Measurements from ENCODE around the gene D2HGDH.

D2HGDH gene

GRCh38 chr2:241811952-241812729 is 77.7 kb downstream of the D2HGDH start:
- TF ChIP-seq CTCF (IDR thresholded peaks at IDR 0.05; ENCODE audit: insufficient read depth, missing control alignments), result no peak
- FAIRE-seq, result no peak
- DNase-seq (ENCODE audit: insufficient read length, low spot score), result no peak

- DNase-seq (ENCODE audit: insufficient read length, low spot score), result no peak
- no peak for TF ChIP-seq CTCF (IDR thresholded peaks at IDR 0.05; ENCODE audit: insufficient read depth, missing control alignments)
- FAIRE-seq, result no peak
Observed at GRCh38 chr2:241812730-241813643, 78.6 kb downstream of the D2HGDH start.

- no peak for FAIRE-seq
- DNase-seq (ENCODE audit: insufficient read length, low spot score), result no peak
- no peak for TF ChIP-seq CTCF (IDR thresholded peaks at IDR 0.05; ENCODE audit: insufficient read depth, missing control alignments)
Observed at GRCh38 chr2:241813644-241814392, 79.4 kb downstream of the D2HGDH start.

- no peak for DNase-seq (ENCODE audit: insufficient read length, low spot score)
- no peak for FAIRE-seq
- TF ChIP-seq CTCF (IDR thresholded peaks at IDR 0.05; ENCODE audit: insufficient read depth, missing control alignments), result no peak
Observed at GRCh38 chr2:241814393-241814642, 79.9 kb downstream of the D2HGDH start.

- FAIRE-seq, result no peak
- no peak for TF ChIP-seq CTCF (IDR thresholded peaks at IDR 0.05; ENCODE audit: insufficient read depth, missing control alignments)
- no peak for DNase-seq (ENCODE audit: insufficient read length, low spot score)
Observed at GRCh38 chr2:241814643-241815476, 80.4 kb downstream of the D2HGDH start.

GRCh38 chr2:241815477-241816430 is 81.3 kb downstream of the D2HGDH start:
- FAIRE-seq, result no peak
- DNase-seq (ENCODE audit: insufficient read length, low spot score), result no peak

More at GRCh38 chr2:241815477-241816430, 81.3 kb downstream of the D2HGDH start:
- no peak for TF ChIP-seq CTCF (IDR thresholded peaks at IDR 0.05; ENCODE audit: insufficient read depth, missing control alignments)

Data from D721Med (cell line).